ENCODE measurements around the gene SYNE1.

Gene SYNE1

GRCh38 chr6:152576525-152576924 lies 60.6 kb downstream of the SYNE1 start:
- Histone ChIP-seq H3K4me3 (ENCODE audit: insufficient read depth, low read length, poor library complexity, severe bottlenecking) (no peak overlapping the region), H3F3A (ENCODE audit: insufficient read depth) (no peaks in the 10 kb centered on the region), H3K27me3 (ENCODE audit: low read length) (no peaks in the 10 kb centered on the region), H3K9me3 (ENCODE audit: insufficient read depth, low read length) (no peaks in the 10 kb centered on the region), H3K9ac (ENCODE audit: low read length) (no peak overlapping the region), H3K36me3 (ENCODE audit: low read length) (no peaks in the 10 kb centered on the region), H3K4me2 (ENCODE audit: low read depth, low read length, poor library complexity, severe bottlenecking) (peak overlapping the region; percentile 31), H3K9me2 (replicated peaks; ENCODE audit: insufficient read depth, low read length) (no peaks in the 10 kb centered on the region), H2AFZ (ENCODE audit: low read depth, low read length, severe bottlenecking) (no peak overlapping the region), H3K79me2 (ENCODE audit: insufficient read depth, low read length) (no peaks in the 10 kb centered on the region), H4K20me1 (ENCODE audit: low read depth, low read length) (no peaks in the 10 kb centered on the region), H3K27ac (ENCODE audit: low read depth, low read length) (peak overlapping the region; percentile 41; the same call in 1 of the 2 replicates)
- TF ChIP-seq, protein P1, sequence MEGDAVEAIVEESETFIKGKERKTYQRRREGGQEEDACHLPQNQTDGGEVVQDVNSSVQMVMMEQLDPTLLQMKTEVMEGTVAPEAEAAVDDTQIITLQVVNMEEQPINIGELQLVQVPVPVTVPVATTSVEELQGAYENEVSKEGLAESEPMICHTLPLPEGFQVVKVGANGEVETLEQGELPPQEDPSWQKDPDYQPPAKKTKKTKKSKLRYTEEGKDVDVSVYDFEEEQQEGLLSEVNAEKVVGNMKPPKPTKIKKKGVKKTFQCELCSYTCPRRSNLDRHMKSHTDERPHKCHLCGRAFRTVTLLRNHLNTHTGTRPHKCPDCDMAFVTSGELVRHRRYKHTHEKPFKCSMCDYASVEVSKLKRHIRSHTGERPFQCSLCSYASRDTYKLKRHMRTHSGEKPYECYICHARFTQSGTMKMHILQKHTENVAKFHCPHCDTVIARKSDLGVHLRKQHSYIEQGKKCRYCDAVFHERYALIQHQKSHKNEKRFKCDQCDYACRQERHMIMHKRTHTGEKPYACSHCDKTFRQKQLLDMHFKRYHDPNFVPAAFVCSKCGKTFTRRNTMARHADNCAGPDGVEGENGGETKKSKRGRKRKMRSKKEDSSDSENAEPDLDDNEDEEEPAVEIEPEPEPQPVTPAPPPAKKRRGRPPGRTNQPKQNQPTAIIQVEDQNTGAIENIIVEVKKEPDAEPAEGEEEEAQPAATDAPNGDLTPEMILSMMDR (IDR thresholded peaks at IDR 0.05; ENCODE audit: insufficient read depth, low read length, poor library complexity, severe bottlenecking) = no peak
- TF ChIP-seq EZH2phosphoT487 (conservative IDR thresholded peaks at IDR 0.05; ENCODE audit: low read length) = no peak

DNA sequence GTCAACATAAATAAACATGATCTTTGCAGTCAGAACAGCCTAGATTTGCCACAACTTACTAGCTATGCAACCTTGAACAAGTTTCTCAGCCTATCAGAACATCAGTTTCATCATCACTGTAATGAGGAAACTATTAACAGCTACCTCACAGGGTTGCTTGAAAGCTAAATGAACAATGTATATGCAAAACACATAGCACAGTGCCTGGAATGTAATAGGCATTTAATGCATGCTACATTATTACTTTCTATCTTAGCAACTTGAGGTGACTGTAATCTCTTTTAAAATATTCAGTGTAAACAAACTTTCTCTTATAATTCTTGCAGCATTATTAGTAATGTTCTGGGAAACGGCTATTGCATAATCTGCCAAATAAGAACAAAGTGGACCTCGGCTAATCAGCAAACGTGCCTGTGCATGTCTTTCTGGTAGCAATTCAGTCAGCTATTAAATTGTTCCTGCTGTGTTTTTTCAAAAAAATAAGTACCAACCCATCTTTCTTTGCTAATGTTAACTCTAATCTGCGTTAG lies 61.5 kb downstream of the SYNE1 start:
- H4K20me1 ChIP-seq (ENCODE audit: low read depth, low read length) = no peaks in the 10 kb centered on the region
- no peaks in the 10 kb centered on the region for H3K9me2 ChIP-seq (replicated peaks; ENCODE audit: insufficient read depth, low read length)
- H3K79me2 ChIP-seq (ENCODE audit: insufficient read depth, low read length) = no peaks in the 10 kb centered on the region
- H3K4me3 ChIP-seq (ENCODE audit: insufficient read depth, low read length, poor library complexity, severe bottlenecking) = no peak overlapping the region
- no peaks in the 10 kb centered on the region for H3K27me3 ChIP-seq (ENCODE audit: low read length)
- H3K36me3 ChIP-seq (ENCODE audit: low read length) = no peaks in the 10 kb centered on the region
- no peaks in the 10 kb centered on the region for H3K9me3 ChIP-seq (ENCODE audit: insufficient read depth, low read length)
- no peak overlapping the region for H3K9ac ChIP-seq (ENCODE audit: low read length)
- H2AFZ ChIP-seq (ENCODE audit: low read depth, low read length, severe bottlenecking) = no peak overlapping the region
- peak overlapping the region; percentile 41 for H3K27ac ChIP-seq (ENCODE audit: low read depth, low read length)
- TF ChIP-seq EZH2phosphoT487 (conservative IDR thresholded peaks at IDR 0.05; ENCODE audit: low read length) = no peak
- TF ChIP-seq, protein P1 (IDR thresholded peaks at IDR 0.05; ENCODE audit: insufficient read depth, low read length, poor library complexity, severe bottlenecking) = no peak
- H3F3A ChIP-seq (ENCODE audit: insufficient read depth) = no peaks in the 10 kb centered on the region
- H3K4me2 ChIP-seq (ENCODE audit: low read depth, low read length, poor library complexity, severe bottlenecking) = peak overlapping the region; percentile 31

- Histone ChIP-seq H3K36me3 (ENCODE audit: low read length) (no peaks in the 10 kb centered on the region), H3K27ac (ENCODE audit: low read depth, low read length) (peak overlapping the region; percentile 41), H3K79me2 (ENCODE audit: insufficient read depth, low read length) (no peaks in the 10 kb centered on the region), H3K4me3 (ENCODE audit: insufficient read depth, low read length, poor library complexity, severe bottlenecking) (no peak overlapping the region), H3K9ac (ENCODE audit: low read length) (no peak overlapping the region), H3K4me2 (ENCODE audit: low read depth, low read length, poor library complexity, severe bottlenecking) (peak overlapping the region; percentile 31), H3K27me3 (ENCODE audit: low read length) (no peaks in the 10 kb centered on the region), H3F3A (ENCODE audit: insufficient read depth) (no peaks in the 10 kb centered on the region), H3K9me2 (replicated peaks; ENCODE audit: insufficient read depth, low read length) (no peaks in the 10 kb centered on the region), H2AFZ (ENCODE audit: low read depth, low read length, severe bottlenecking) (no peak overlapping the region), H4K20me1 (ENCODE audit: low read depth, low read length) (no peaks in the 10 kb centered on the region), H3K9me3 (ENCODE audit: insufficient read depth, low read length) (no peaks in the 10 kb centered on the region)
- TF ChIP-seq, protein P1 (IDR thresholded peaks at IDR 0.05; ENCODE audit: insufficient read depth, low read length, poor library complexity, severe bottlenecking) = no peak
- no peak for TF ChIP-seq EZH2phosphoT487 (conservative IDR thresholded peaks at IDR 0.05; ENCODE audit: low read length)
Observed at GRCh38 chr6:152575161-152575560, 62.0 kb downstream of the SYNE1 start.

Data from SU-DHL-6 (cell line).